ENCODE data around the gene NAALADL2.

DNA sequence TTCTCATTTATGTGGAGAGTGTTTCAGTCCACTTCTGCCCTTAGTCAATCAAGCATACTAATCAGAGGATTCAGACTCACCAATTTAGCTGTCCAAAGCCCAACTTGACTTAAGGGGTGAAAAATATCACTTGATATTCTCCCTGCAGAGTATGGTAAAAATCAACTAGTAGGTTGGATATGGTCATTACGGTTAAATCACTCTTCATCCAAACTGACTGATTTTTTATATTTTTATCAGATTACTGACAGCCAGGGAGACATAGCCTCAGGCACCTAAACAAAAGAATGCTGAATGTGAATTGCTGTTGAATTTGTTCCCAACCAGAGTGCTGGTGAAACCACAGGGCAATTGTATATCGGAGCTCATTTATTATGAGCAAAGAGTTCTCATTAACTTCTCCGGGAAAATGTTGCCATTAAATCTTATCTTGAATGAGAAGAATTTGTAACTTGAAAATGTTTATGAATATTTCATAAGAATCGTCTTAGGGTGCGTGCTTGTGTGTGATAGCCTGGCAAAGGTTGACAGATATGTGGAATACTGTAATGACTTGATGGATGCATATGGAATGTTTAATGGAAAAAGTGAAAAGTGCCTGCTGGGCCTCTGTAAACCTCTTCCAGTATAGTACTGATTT, 411.2 kb downstream of the NAALADL2 start:
- no peak for TF ChIP-seq CTCF (IDR thresholded peaks at IDR 0.05)
- TF ChIP-seq EZH2 (IDR thresholded peaks at IDR 0.05): no peak
- no peak for TF ChIP-seq EZH2phosphoT487 (IDR thresholded peaks at IDR 0.05)

Data from neural progenitor cell (in vitro differentiated cells).